Muscle of leg (tissue), 11 donors: ENCODE measurements around the gene CDK10. TPM values are rescaled to one million over a fixed set of nuclear protein-coding genes. Genes with fewer than 3 reads are reported as not detected.
"Not testable (repeated sequence)": the region's sequence is repeated elsewhere in the genome, so short reads cannot be mapped to it uniquely, and the experiment has no call there.

ENCODE experiments used
- DNase-seq: peaks from one replicate; pipeline ENCODE4 v3.0.0; 2013
- H3K27ac ChIP-seq: one replicate; pipeline ENCODE4 v1.5.1; 2013; ENCODE audit warnings: mild to moderate bottlenecking, low read length, control low read depth
- H3K27me3 ChIP-seq: one replicate; pipeline ENCODE4 v1.6.1; 2013; ENCODE audit warnings: low read length; ENCODE audit not compliant: control insufficient read depth, insufficient read depth
- H3K36me3 ChIP-seq: one replicate; pipeline ENCODE4 v1.6.1; 2013; ENCODE audit warnings: low read length; ENCODE audit not compliant: control insufficient read depth, insufficient read depth
- H3K4me1 ChIP-seq: one replicate; pipeline ENCODE4 v1.6.1; 2013; ENCODE audit warnings: low read length; ENCODE audit not compliant: control insufficient read depth, insufficient read depth
- H3K4me3 ChIP-seq: one replicate; pipeline ENCODE4 v1.5.1; 2013; ENCODE audit warnings: low read length, control low read depth
- H3K9me3 ChIP-seq: replicated peaks from 2 replicates; pipeline ENCODE4 v1.6.1; 2013; ENCODE audit warnings: low read depth, low read length; ENCODE audit not compliant: control insufficient read depth
- WGBS: methylation state at CpG from one replicate; pipeline ENCODE4 v1.1.5; 2013; ENCODE audit warnings: missing lambda C conversion rate; ENCODE audit not compliant: insufficient coverage; 5-methylcytosine and 5-hydroxymethylcytosine counted together
- polyA plus RNA-seq, 8 donors: library from polyadenylated mRNA; unstranded; fragments of 120-200 nt; gene quantifications; one replicate each; pipeline versions ENCODE4 v1.2.1 to v1.2.3, GENCODE V29; 2013; ENCODE audit warnings: inconsistent platforms in 1 of 8, low replicate concordance in 1 of 8; ENCODE audit not compliant: insufficient read length in 8 of 8, insufficient read depth in 1 of 8
- total RNA-seq: library from RNA; stranded (reverse); fragments of 120-200 nt; gene quantifications from one replicate; pipeline ENCODE4 v1.2.4, GENCODE V29; 2013

Gene CDK10
- total and polyA plus RNA-seq, 9 donors, result 44.4 to 65.0 (median 53.9) TPM

- not testable (repeated sequence) for H3K27me3 ChIP-seq, H3K27ac ChIP-seq, H3K9me3 ChIP-seq, H3K4me3 ChIP-seq, DNase-seq
- WGBS, result 89% methylated on average over 9 of the region's 23 CpGs
- Histone ChIP-seq H3K36me3 (peaks cover 52% of the 10 kb centered on the region), H3K4me1 (peaks cover 25% of the 10 kb centered on the region)
Observed at GRCh38 chr16:89694784-89695085, 8.2 kb downstream of the CDK10 start.

GRCh38 chr16:89695086-89695874 is 8.8 kb downstream of the CDK10 start:
- Histone ChIP-seq H3K9me3 (no peaks in the 10 kb centered on the region), H3K27ac (no peak overlapping the region), H3K4me3 (no peak overlapping the region), H3K36me3 (peaks cover 47% of the 10 kb centered on the region), H3K27me3 (no peaks in the 10 kb centered on the region), H3K4me1 (peaks cover 30% of the 10 kb centered on the region)
- no peak for DNase-seq
- WGBS, result 84% methylated on average over 27 of the region's 31 CpGs

GRCh38 chr16:89695875-89696669 is 9.6 kb downstream of the CDK10 start:
- no peak overlapping the region for H3K4me3 ChIP-seq
- peaks cover 41% of the 10 kb centered on the region for H3K36me3 ChIP-seq
- no peaks in the 10 kb centered on the region for H3K9me3 ChIP-seq
- peaks cover 38% of the 10 kb centered on the region for H3K4me1 ChIP-seq
- no peak for DNase-seq
- 69% methylated on average over 23 of the region's 25 CpGs for WGBS
- no peak overlapping the region for H3K27ac ChIP-seq
- no peaks in the 10 kb centered on the region for H3K27me3 ChIP-seq

- Histone ChIP-seq H3K27me3 (no peaks in the 10 kb centered on the region), H3K27ac (no peak overlapping the region), H3K4me1 (peaks cover 43% of the 10 kb centered on the region), H3K36me3 (peaks cover 34% of the 10 kb centered on the region), H3K9me3 (no peaks in the 10 kb centered on the region), H3K4me3 (no peak overlapping the region)
- no peak for DNase-seq
- WGBS, result 31% methylated on average over 12 of the region's 18 CpGs
Observed at GRCh38 chr16:89696670-89697128, 10.2 kb downstream of the CDK10 start.

GRCh38 chr16:89697161-89697615 is 10.7 kb downstream of the CDK10 start:
- peak; percentile 75 for DNase-seq
- 75% methylated on average over 19 of the region's 19 CpGs for WGBS
- H3K27me3 ChIP-seq, result peaks cover 5% of the 10 kb centered on the region

GRCh38 chr16:89697616-89698331 is 11.3 kb downstream of the CDK10 start:
- Histone ChIP-seq H3K4me1 (peaks cover 50% of the 10 kb centered on the region), H3K9me3 (no peaks in the 10 kb centered on the region), H3K36me3 (peaks cover 24% of the 10 kb centered on the region), H3K27ac (peak overlapping the region; percentile 29), H3K4me3 (no peak overlapping the region), H3K27me3 (peaks cover 10% of the 10 kb centered on the region)
- DNase-seq, result no peak
- WGBS, result 67% methylated on average over 28 of the region's 32 CpGs

More at GRCh38 chr16:89697161-89697615, 10.7 kb downstream of the CDK10 start:
- peaks cover 29% of the 10 kb centered on the region for H3K36me3 ChIP-seq
- peak overlapping the region; percentile 29 for H3K27ac ChIP-seq
- no peak overlapping the region for H3K4me3 ChIP-seq
- peaks cover 48% of the 10 kb centered on the region for H3K4me1 ChIP-seq
- H3K9me3 ChIP-seq, result no peaks in the 10 kb centered on the region

- peaks cover 17% of the 10 kb centered on the region for H3K27me3 ChIP-seq
- WGBS, result 94% methylated on average over 5 of the region's 14 CpGs
- H3K9me3 ChIP-seq, H3K4me3 ChIP-seq, DNase-seq, H3K27ac ChIP-seq: not testable (repeated sequence)
- H3K4me1 ChIP-seq, result peaks cover 50% of the 10 kb centered on the region
- peaks cover 16% of the 10 kb centered on the region for H3K36me3 ChIP-seq
Observed at GRCh38 chr16:89698717-89699116, 12.2 kb downstream of the CDK10 start.

- 45% methylated on average over 15 of the region's 18 CpGs for WGBS
- DNase-seq, H3K9me3 ChIP-seq, H3K4me3 ChIP-seq, H3K36me3 ChIP-seq: not testable (repeated sequence)
- Histone ChIP-seq H3K4me1 (peaks cover 50% of the 10 kb centered on the region), H3K27me3 (peaks cover 23% of the 10 kb centered on the region), H3K27ac (peak overlapping the region; percentile 45)
Observed at GRCh38 chr16:89699629-89700099, 13.2 kb downstream of the CDK10 start.

GRCh38 chr16:89700100-89700648 is 13.7 kb downstream of the CDK10 start:
- WGBS, result under 1% methylated on average over 30 of the region's 30 CpGs
- H3K27me3 ChIP-seq, result peaks cover 27% of the 10 kb centered on the region
- peaks cover 50% of the 10 kb centered on the region for H3K4me1 ChIP-seq

More at GRCh38 chr16:89700100-89700648, 13.7 kb downstream of the CDK10 start:
- Histone ChIP-seq H3K9me3 (no peaks in the 10 kb centered on the region), H3K36me3 (peaks cover 5% of the 10 kb centered on the region), H3K4me3 (peak overlapping the region; percentile 26), H3K27ac (peak overlapping the region; percentile 67)
- DNase-seq, result peak; percentile 95
